K562 (cell line): ENCODE measurements around the gene KIAA0513. TPM values are rescaled to one million over a fixed set of nuclear protein-coding genes. Genes with fewer than 3 reads are reported as not detected.

Experiments
- CHD1 ChIP-seq: fragments of 200-600 bp; sonication (generic); IDR thresholded peaks from one replicate; pipeline ENCODE4 v1.6.1; 2012; ENCODE audit warnings: mild to moderate bottlenecking, moderate library complexity, low read length, inconsistent platforms
- EP300 ChIP-seq: IDR thresholded peaks from 2 replicates; pipeline ENCODE4 v1.6.1; 2012; ENCODE audit warnings: low read length, improper control_type of control experiment
- ESRRB ChIP-seq: fragments of 250-450 bp; sonication (Bioruptor Pico); IDR thresholded peaks from 2 replicates; pipeline ENCODE4 v1.5.0; 2020; ENCODE audit warnings: mild to moderate bottlenecking, moderate library complexity, borderline replicate concordance
- FOXP1 ChIP-seq: sonication (generic); formaldehyde crosslinking; IDR thresholded peaks from 2 replicates; pipeline ENCODE4 v1.8.0; 2022; ENCODE audit warnings: mild to moderate bottlenecking, missing genetic modification reagents
- GATAD2A ChIP-seq: fragments of 450-650 bp; IDR thresholded peaks from 2 replicates; pipeline ENCODE4 v1.6.1; 2017
- HDAC1 ChIP-seq, 2 experiments: fragments of 450-650 bp; IDR thresholded peaks; 2 replicates each; pipeline ENCODE4 v1.6.1; 2016 to 2017; ENCODE audit warnings: inconsistent platforms in 1 of 2, mild to moderate bottlenecking in 1 of 2, moderate library complexity in 1 of 2
- HNRNPLL ChIP-seq: fragments of 200-400 bp; formaldehyde crosslinking; IDR thresholded peaks from 2 replicates; pipeline ENCODE4 v1.6.1; 2017; ENCODE audit warnings: low read length, low read depth, mild to moderate bottlenecking; ENCODE audit not compliant: poor library complexity, severe bottlenecking
- KDM2B ChIP-seq: fragments of 250-450 bp; sonication (Bioruptor Pico); IDR thresholded peaks from 2 replicates; pipeline ENCODE4 v1.8.0; 2021; ENCODE audit warnings: mild to moderate bottlenecking, moderate library complexity
- MCM5 ChIP-seq: fragments of 450-650 bp; IDR thresholded peaks from 2 replicates; pipeline ENCODE4 v1.6.1; 2016; ENCODE audit warnings: low read depth
- MXI1 ChIP-seq: IDR thresholded peaks from 2 replicates; pipeline ENCODE4 v1.6.1; 2011; ENCODE audit warnings: low read depth, mild to moderate bottlenecking, improper control_type of control experiment, low read length
- POLR2A ChIP-seq: fragments of 450-650 bp; conservative IDR thresholded peaks from 2 replicates; pipeline ENCODE4 v1.6.1; 2016
- PTBP1 ChIP-seq: fragments of 200-400 bp; formaldehyde crosslinking; IDR thresholded peaks from 2 replicates; pipeline ENCODE4 v1.6.1; 2017; ENCODE audit warnings: low read depth, low read length
- RAD21 ChIP-seq, 2 experiments: fragments of 250-450 bp in 1 of 2; fragments of 450-650 bp in 1 of 2; sonication (Bioruptor Pico) in 1 of 2; formaldehyde crosslinking in 1 of 2; IDR thresholded peaks in 1 of 2; conservative IDR thresholded peaks in 1 of 2; 2 replicates each; pipeline versions ENCODE4 v1.4.0 to v1.8.0; 2020 to 2022; ENCODE audit warnings: mild to moderate bottlenecking in 2 of 2, moderate library complexity in 1 of 2
- RUNX1 ChIP-seq: sonication (generic); IDR thresholded peaks from 2 replicates; pipeline ENCODE4 v1.6.1; 2016; ENCODE audit warnings: antibody characterized with exemption, low read depth
- SAFB2 ChIP-seq: fragments of 200-400 bp; formaldehyde crosslinking; IDR thresholded peaks from 2 replicates; pipeline ENCODE4 v1.6.1; 2018; ENCODE audit warnings: borderline replicate concordance, low read length, low read depth, moderate library complexity; ENCODE audit not compliant: severe bottlenecking
- SMAD3 ChIP-seq: fragments of 450-650 bp; formaldehyde crosslinking; conservative IDR thresholded peaks from 2 replicates; pipeline ENCODE4 v1.4.0; 2020; ENCODE audit warnings: mild to moderate bottlenecking
- SREBF1 ChIP-seq: fragments of 150-350 bp; IDR thresholded peaks from 2 replicates; pipeline ENCODE4 v1.6.1; 2014; ENCODE audit warnings: antibody characterized with exemption, low read depth, low read length, borderline replicate concordance
- TBL1XR1 ChIP-seq, 2 experiments: IDR thresholded peaks; 2 replicates each; pipeline ENCODE4 v1.6.1; 2012; ENCODE audit warnings: improper control_type of control experiment in 2 of 2, low read length in 2 of 2, mild to moderate bottlenecking in 1 of 2
- YY1 ChIP-seq, 3 experiments: IDR thresholded peaks; 2 replicates each; pipeline ENCODE4 v1.6.1; 2011; ENCODE audit warnings: low read length in 2 of 3, mild to moderate bottlenecking in 2 of 3, moderate library complexity in 2 of 3, borderline replicate concordance in 1 of 3, control low read depth in 1 of 3, low read depth in 1 of 3; ENCODE audit not compliant: insufficient read depth in 3 of 3, insufficient replicate concordance in 2 of 3, control insufficient read depth in 1 of 3, insufficient read length in 1 of 3; ENCODE audit errors: extremely low read depth in 1 of 3
- ZSCAN32 ChIP-seq: fragments of 450-650 bp; formaldehyde crosslinking; IDR thresholded peaks from 2 replicates; pipeline ENCODE4 v1.4.0; 2020; ENCODE audit warnings: mild to moderate bottlenecking, moderate library complexity
- polyA plus RNA-seq, 8 experiments: library from polyadenylated mRNA; depleted of rRNA in 4 of 8; stranded (reverse) in 5 of 8; unstranded in 3 of 8; fragments of >200 nt; fragmentation: Nextera tagmentation in 2 of 8; fragmentation: Illumina TruSeq in 1 of 8; extraction: Ambion mirVana in 2 of 8; extraction: Trizol in 1 of 8; gene quantifications; 2 replicates each; pipeline versions ENCODE4 v1.2.1 to v1.2.3, GENCODE V29; 2011 to 2014; ENCODE audit warnings: inconsistent platforms in 1 of 8, missing spikeins in 1 of 8
- total RNA-seq, 7 experiments: library from RNA; depleted of rRNA in 6 of 7; stranded (reverse); fragments of >200 nt in 6 of 7; fragmentation: Illumina TruSeq in 2 of 7; extraction: Trizol in 2 of 7; gene quantifications; 2 replicates each; pipeline versions ENCODE4 v1.2.1 to v1.2.3, GENCODE V29; 2011 to 2021; ENCODE audit warnings: low replicate concordance in 1 of 7
- TF ChIP-seq, protein P1 (sequence below): fragments of 250-450 bp; sonication (Bioruptor Pico); IDR thresholded peaks from 2 replicates; pipeline ENCODE4 v1.8.0; 2021; ENCODE audit warnings: moderate library complexity, mild to moderate bottlenecking, inconsistent platforms
- TF ChIP-seq, protein P2 (sequence below): fragments of 250-450 bp; sonication (Bioruptor Pico); IDR thresholded peaks from 2 replicates; pipeline ENCODE4 v1.4.0; 2020; ENCODE audit warnings: mild to moderate bottlenecking, moderate library complexity
- TF ChIP-seq, protein P3 (sequence below): sonication (generic); formaldehyde crosslinking; IDR thresholded peaks from 2 replicates; pipeline ENCODE4 v1.8.1; 2023; ENCODE audit warnings: mild to moderate bottlenecking, missing genetic modification reagents

The KIAA0513 gene
- total and polyA plus RNA-seq, 9 of the 15 experiments (the other 6 are each of a cell fraction or from before 2014, with no cell fraction given): 0.18 to 13.7 (median 10.2) TPM

DNA sequence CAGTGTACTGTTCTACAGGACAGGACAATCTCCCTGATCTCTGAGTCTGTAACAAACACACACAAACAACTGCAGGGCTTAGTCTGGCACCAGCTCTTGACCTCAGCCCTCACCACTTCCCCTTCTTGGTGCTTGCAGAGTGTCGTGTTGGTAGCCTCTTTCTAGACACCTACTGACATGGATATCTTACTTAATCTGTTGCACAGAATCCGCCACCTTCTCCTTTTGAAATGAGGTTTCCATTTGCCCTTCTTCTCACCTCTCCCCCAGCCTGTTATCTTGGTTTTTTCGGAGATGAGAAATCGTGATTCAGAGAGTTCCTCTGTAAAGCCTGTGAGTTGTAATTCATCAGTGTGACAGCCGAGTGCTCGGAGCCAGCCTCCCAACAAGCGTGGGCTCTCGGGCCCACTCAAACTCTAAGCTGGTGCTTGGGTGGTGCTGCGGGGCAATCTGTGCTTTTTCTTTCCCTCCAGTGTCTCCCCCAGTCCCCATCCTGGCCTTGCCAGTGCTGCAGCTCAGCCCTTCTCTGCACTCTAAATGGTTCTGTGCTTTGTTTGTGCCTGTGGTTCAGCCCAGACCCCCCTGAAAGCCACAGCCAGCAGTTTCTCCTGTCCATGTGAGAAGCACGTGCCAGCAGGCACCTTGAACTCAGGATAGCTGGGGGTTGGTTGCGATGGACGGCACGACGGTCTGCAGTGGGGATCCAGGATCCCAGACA is 28.1 kb downstream of the KIAA0513 start (continued):
- no peak for TF ChIP-seq HNRNPLL
- no peak for TF ChIP-seq MXI1
- peak; percentile 26 to 38; a peak in 2 of 4 replicates for TF ChIP-seq RAD21 (CRISPR knock-in tag; conservative IDR thresholded peaks at IDR 0.05 in 1 of 2, IDR thresholded peaks at IDR 0.05 in 1 of 2)
- no peak for TF ChIP-seq RUNX1
- TF ChIP-seq, protein P1, sequence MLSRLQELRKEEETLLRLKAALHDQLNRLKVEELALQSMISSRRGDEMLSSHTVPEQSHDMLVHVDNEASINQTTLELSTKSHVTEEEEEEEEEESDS (CRISPR knock-in tag): no peak
- TF ChIP-seq EP300: peak; percentile 68
- no peak for TF ChIP-seq GATAD2A
- no peak for TF ChIP-seq KDM2B (CRISPR knock-in tag)
- TF ChIP-seq TBL1XR1 (IDR thresholded peaks at IDR 0.05; ENCODE audit: low read length in 2 of 2): peak in 1 of 2 experiments; percentile 86; a peak in 1 of 4 replicates
- TF ChIP-seq CHD1: no peak
- TF ChIP-seq, protein P2, sequence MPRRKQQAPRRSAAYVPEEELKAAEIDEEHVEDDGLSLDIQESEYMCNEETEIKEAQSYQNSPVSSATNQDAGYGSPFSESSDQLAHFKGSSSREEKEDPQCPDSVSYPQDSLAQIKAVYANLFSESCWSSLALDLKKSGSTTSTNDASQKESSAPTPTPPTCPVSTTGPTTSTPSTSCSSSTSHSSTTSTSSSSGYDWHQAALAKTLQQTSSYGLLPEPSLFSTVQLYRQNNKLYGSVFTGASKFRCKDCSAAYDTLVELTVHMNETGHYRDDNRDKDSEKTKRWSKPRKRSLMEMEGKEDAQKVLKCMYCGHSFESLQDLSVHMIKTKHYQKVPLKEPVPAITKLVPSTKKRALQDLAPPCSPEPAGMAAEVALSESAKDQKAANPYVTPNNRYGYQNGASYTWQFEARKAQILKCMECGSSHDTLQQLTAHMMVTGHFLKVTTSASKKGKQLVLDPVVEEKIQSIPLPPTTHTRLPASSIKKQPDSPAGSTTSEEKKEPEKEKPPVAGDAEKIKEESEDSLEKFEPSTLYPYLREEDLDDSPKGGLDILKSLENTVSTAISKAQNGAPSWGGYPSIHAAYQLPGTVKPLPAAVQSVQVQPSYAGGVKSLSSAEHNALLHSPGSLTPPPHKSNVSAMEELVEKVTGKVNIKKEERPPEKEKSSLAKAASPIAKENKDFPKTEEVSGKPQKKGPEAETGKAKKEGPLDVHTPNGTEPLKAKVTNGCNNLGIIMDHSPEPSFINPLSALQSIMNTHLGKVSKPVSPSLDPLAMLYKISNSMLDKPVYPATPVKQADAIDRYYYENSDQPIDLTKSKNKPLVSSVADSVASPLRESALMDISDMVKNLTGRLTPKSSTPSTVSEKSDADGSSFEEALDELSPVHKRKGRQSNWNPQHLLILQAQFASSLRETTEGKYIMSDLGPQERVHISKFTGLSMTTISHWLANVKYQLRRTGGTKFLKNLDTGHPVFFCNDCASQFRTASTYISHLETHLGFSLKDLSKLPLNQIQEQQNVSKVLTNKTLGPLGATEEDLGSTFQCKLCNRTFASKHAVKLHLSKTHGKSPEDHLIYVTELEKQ (CRISPR knock-in tag): no peak
- TF ChIP-seq SREBF1: no peak
- TF ChIP-seq POLR2A: no peak
- no peak for TF ChIP-seq PTBP1
- no peak for TF ChIP-seq YY1 (IDR thresholded peaks at IDR 0.05; ENCODE audit: borderline replicate concordance in 1 of 3, control insufficient read depth in 1 of 3, extremely low read depth in 1 of 3, insufficient read depth in 3 of 3, insufficient read length in 1 of 3, insufficient replicate concordance in 2 of 3, low read depth in 1 of 3, low read length in 2 of 3)
- no peak for TF ChIP-seq SAFB2
- no peak for TF ChIP-seq MCM5
- TF ChIP-seq FOXP1: 0 out of 2 replicates have a peak, but pooled peaks have one; percentile 74
- TF ChIP-seq HDAC1 (IDR thresholded peaks at IDR 0.05): peak in 1 of 2 experiments; percentile 88; a peak in 2 of 4 replicates
- TF ChIP-seq ZSCAN32 (CRISPR knock-in tag): no peak
- TF ChIP-seq ESRRB (CRISPR knock-in tag): no peak
- TF ChIP-seq, protein P3, sequence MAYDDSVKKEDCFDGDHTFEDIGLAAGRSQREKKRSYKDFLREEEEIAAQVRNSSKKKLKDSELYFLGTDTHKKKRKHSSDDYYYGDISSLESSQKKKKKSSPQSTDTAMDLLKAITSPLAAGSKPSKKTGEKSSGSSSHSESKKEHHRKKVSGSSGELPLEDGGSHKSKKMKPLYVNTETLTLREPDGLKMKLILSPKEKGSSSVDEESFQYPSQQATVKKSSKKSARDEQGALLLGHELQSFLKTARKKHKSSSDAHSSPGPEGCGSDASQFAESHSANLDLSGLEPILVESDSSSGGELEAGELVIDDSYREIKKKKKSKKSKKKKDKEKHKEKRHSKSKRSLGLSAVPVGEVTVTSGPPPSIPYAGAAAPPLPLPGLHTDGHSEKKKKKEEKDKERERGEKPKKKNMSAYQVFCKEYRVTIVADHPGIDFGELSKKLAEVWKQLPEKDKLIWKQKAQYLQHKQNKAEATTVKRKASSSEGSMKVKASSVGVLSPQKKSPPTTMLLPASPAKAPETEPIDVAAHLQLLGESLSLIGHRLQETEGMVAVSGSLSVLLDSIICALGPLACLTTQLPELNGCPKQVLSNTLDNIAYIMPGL (CRISPR knock-in tag): no peak
- peak; percentile 69; the same call in 1 of the 2 replicates for TF ChIP-seq SMAD3 (CRISPR knock-in tag)
